Left colon (tissue), 2 donors: ENCODE data around the gene HCRT. TPM values are rescaled to one million over a fixed set of nuclear protein-coding genes. Genes with fewer than 3 reads are reported as not detected.

Experiments
- total RNA-seq, 2 donors: library from RNA; stranded (reverse); fragmentation: NEBNext Ultra II Directional; extraction: Animal tissue kit (Norgen Biotek cat#: 25700); gene quantifications; one replicate each; pipeline ENCODE4 v1.2.1, GENCODE V29; 2021
- donor health status: DM: no; HTN: no; CAD: no.
- donor health status: DM: yes; HTN: yes; CAD: no.

The HCRT gene
- total RNA-seq, 2 donors from 2014 or later: not detected

Other genes with a start within 250 kb of the HCRT start
- 10 to 100 TPM; 45.6 to 53.6 TPM for gene CNP, start 218.7 kb downstream of the HCRT start, total RNA-seq
- 10 to 100 TPM; 76.5 to 84.6 TPM for gene DNAJC7, start 168.0 kb downstream of the HCRT start, total RNA-seq
- gene NKIRAS2, start 165.4 kb downstream of the HCRT start, total RNA-seq: 10 to 100 TPM; 29.4 to 31.9 TPM
- 1 to 10 TPM; 1.8 to 2.5 TPM for gene C17orf113, start 134.9 kb downstream of the HCRT start, total RNA-seq
- gene ZNF385C, start 87.0 kb downstream of the HCRT start, total RNA-seq: under 1 TPM; 0.34 to 0.40 TPM
- gene DHX58, start 72.7 kb downstream of the HCRT start, total RNA-seq: 10 to 100 TPM; 10.8 to 12.3 TPM
- gene KAT2A, start 64.1 kb downstream of the HCRT start, total RNA-seq: 10 to 100 TPM; 23.6 TPM
- not detected for gene HSPB9, start 62.6 kb downstream of the HCRT start, total RNA-seq
- 100 to 1,000 TPM; 166 TPM for gene RAB5C, start 30.5 kb downstream of the HCRT start, total RNA-seq
- gene KCNH4, start 4.3 kb downstream of the HCRT start, total RNA-seq: under 1 TPM; 0.06 TPM
- gene GHDC, start 9.0 kb upstream of the HCRT start, total RNA-seq: 10 to 100 TPM; 19.2 to 25.2 TPM
- gene STAT5B, start 90.9 kb upstream of the HCRT start, total RNA-seq: 10 to 100 TPM; 34.2 to 39.2 TPM
- gene STAT5A, start 103.0 kb upstream of the HCRT start, total RNA-seq: 10 to 100 TPM; 19.8 to 28.1 TPM
- gene STAT3, start 203.0 kb upstream of the HCRT start, total RNA-seq: 100 to 1,000 TPM; 150 to 212 TPM
- 10 to 100 TPM; 21.9 to 62.0 TPM for gene CAVIN1, start 237.8 kb upstream of the HCRT start, total RNA-seq